Measurements from ENCODE around the gene TBX15.

TBX15 gene

GRCh38 chr1:118988186-118989005, at the start of gene TBX15:
TBX15 (minus strand) TSS chr1:118988343; CDS start chr1:118987795, 548 bp downstream.
- in situ Hi-C loops (cut with HindIII; ENCODE audit: low sequenced_read_pairs) = no loop called here
- peak within 1 kb of the TSS; percentile 39 for H3K4me3 ChIP-seq (ENCODE audit: low read depth, low read length)
- no peak for DNase-seq (ENCODE audit: low read depth)
- TF ChIP-seq CTCF (IDR thresholded peaks at IDR 0.05; ENCODE audit: low read depth, low read length, missing control alignments) = no peak

GRCh38 chr1:119034359-119034758, 46.2 kb upstream of the TBX15 start:
- TF ChIP-seq CTCF (IDR thresholded peaks at IDR 0.05; ENCODE audit: low read depth, low read length, missing control alignments) = no peak
- no peak overlapping the region for H3K4me3 ChIP-seq (ENCODE audit: low read depth, low read length)
- no peak for DNase-seq (ENCODE audit: low read depth)
- in situ Hi-C loops (cut with HindIII; ENCODE audit: low sequenced_read_pairs) = no loop called here

- in situ Hi-C loops (cut with HindIII; ENCODE audit: low sequenced_read_pairs) = no loop called here
- DNase-seq (ENCODE audit: low read depth) = no peak
- TF ChIP-seq CTCF (IDR thresholded peaks at IDR 0.05; ENCODE audit: low read depth, low read length, missing control alignments) = no peak
- no peak overlapping the region for H3K4me3 ChIP-seq (ENCODE audit: low read depth, low read length)
Observed at GRCh38 chr1:119032986-119033385, 44.8 kb upstream of the TBX15 start.

GRCh38 chr1:119027759-119028158, 39.6 kb upstream of the TBX15 start:
- DNase-seq (ENCODE audit: low read depth) = no peak
- TF ChIP-seq CTCF (IDR thresholded peaks at IDR 0.05; ENCODE audit: low read depth, low read length, missing control alignments) = no peak
- H3K4me3 ChIP-seq (ENCODE audit: low read depth, low read length) = no peak overlapping the region
- in situ Hi-C loops (cut with HindIII; ENCODE audit: low sequenced_read_pairs) = no loop called here

GRCh38 chr1:119026956-119027355, 38.8 kb upstream of the TBX15 start:
- no peak for TF ChIP-seq CTCF (IDR thresholded peaks at IDR 0.05; ENCODE audit: low read depth, low read length, missing control alignments)
- no peak overlapping the region for H3K4me3 ChIP-seq (ENCODE audit: low read depth, low read length)
- in situ Hi-C loops (cut with HindIII; ENCODE audit: low sequenced_read_pairs) = no loop called here
- DNase-seq (ENCODE audit: low read depth) = no peak

DNA sequence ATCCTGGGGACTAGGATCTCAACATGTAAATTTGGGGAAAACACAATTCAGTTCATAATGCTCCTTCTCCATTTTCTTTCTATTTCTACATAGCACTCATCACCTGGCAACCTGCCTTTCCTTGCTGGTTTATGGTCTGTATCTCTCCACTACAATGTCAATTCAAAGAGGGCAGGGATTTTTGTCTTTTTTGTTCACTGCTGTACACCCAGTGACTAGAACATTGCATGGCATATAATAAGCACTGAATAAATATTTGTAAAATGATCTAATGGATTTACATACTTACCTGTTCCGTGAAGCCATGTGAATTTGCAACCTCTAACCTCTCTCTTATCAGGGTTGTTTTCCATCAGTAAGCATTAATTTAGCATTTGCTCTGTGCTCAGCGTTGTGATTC, 27.4 kb upstream of the TBX15 start:
- no peak overlapping the region for H3K4me3 ChIP-seq (ENCODE audit: low read depth, low read length)
- in situ Hi-C loops (cut with HindIII; ENCODE audit: low sequenced_read_pairs) = no loop called here
- no peak for TF ChIP-seq CTCF (IDR thresholded peaks at IDR 0.05; ENCODE audit: low read depth, low read length, missing control alignments)
- DNase-seq (ENCODE audit: low read depth) = no peak

All from astrocyte of the cerebellum (primary cell).